Measurements from ENCODE around the gene DDX25.

Gene DDX25

DNA sequence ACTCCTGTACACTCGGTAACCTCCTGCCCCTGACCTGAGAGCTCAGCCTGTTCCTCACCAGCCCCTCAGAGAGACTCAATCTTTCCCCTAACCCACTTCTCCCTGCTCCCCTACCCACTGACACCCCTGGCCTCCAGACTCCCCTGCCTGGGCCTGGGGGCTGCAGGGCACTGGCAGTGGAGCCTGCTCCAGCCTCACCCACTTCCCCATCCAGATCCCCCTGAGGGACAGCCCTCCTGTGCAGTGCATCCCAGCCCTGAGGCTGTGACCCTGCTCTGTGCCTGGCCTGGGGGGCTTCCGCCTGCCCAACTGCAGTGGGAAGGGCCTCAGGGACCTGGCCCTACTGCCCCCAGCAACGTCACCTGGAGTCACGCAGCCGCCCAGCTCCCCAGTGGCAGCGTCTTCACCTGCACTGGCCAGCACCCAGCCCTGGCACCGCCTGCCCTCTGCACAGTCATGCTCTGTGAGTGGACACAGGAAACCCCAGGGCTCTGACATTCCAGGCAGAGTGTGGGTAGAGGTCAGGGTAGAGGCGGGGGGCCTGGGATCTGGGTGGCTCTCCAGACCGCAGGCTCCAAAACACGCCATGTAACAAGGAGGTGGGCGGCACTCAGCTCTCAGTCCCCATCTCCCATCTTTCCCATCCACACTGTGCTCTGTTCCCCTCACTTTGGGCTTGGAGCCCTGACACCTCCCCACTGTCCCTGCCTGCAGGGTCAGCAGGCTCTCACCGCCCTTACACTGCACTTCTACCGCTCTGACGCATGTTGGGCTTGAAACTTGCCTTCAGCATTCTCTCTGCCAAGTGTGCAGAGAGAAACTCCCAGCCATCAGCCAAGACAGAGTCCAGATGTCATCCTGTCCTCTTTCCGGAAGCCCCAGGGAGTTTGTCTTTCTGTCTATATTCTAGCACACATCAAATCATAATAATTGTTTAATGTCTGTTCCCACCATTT lies 46.7 kb downstream of the DDX25 start:
- no peak for TF ChIP-seq CTCF (IDR thresholded peaks at IDR 0.05; ENCODE audit: low read depth, low read length, missing control alignments)
- H3K4me3 ChIP-seq (ENCODE audit: low read depth, low read length), result no peak overlapping the region
- DNase-seq (ENCODE audit: low read depth), result no peak

- no peak overlapping the region for H3K4me3 ChIP-seq (ENCODE audit: low read depth, low read length)
- TF ChIP-seq CTCF (IDR thresholded peaks at IDR 0.05; ENCODE audit: low read depth, low read length, missing control alignments), result no peak
- no peak for DNase-seq (ENCODE audit: low read depth)
Observed at GRCh38 chr11:125951731-125952130, 47.4 kb downstream of the DDX25 start.

DNA sequence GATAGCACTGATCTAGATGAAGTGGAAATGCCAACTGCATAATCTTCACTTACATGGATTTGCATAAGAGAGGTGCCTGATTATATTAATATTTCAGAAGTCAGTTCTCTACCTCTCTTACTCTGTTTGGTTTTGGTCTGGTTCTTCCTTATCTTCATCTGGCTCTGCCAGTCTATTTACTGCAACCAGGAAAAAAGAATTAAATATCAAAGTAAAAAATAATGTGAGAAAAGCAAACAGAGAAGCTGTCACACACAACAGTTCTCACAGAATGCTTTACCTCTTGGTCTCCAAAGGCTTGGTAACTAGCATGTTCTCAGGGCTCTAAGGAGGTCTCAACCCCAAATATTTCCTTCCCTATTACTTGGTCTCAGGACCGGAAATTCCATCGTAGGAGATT lies 48.3 kb downstream of the DDX25 start:
- DNase-seq (ENCODE audit: low read depth), result no peak
- TF ChIP-seq CTCF (IDR thresholded peaks at IDR 0.05; ENCODE audit: low read depth, low read length, missing control alignments), result no peak
- no peak overlapping the region for H3K4me3 ChIP-seq (ENCODE audit: low read depth, low read length)

- H3K4me3 ChIP-seq (ENCODE audit: low read depth, low read length), result no peak overlapping the region
- DNase-seq (ENCODE audit: low read depth), result no peak
- no peak for TF ChIP-seq CTCF (IDR thresholded peaks at IDR 0.05; ENCODE audit: low read depth, low read length, missing control alignments)
Observed at GRCh38 chr11:125952973-125953372, 48.7 kb downstream of the DDX25 start.

GRCh38 chr11:125953401-125953935 lies 49.2 kb downstream of the DDX25 start:
- H3K4me3 ChIP-seq (ENCODE audit: low read depth, low read length), result no peak overlapping the region
- no peak for TF ChIP-seq CTCF (IDR thresholded peaks at IDR 0.05; ENCODE audit: low read depth, low read length, missing control alignments)
- no peak for DNase-seq (ENCODE audit: low read depth)

- TF ChIP-seq CTCF (IDR thresholded peaks at IDR 0.05; ENCODE audit: low read depth, low read length, missing control alignments), result no peak
- no peak overlapping the region for H3K4me3 ChIP-seq (ENCODE audit: low read depth, low read length)
- no peak for DNase-seq (ENCODE audit: low read depth)
Observed at GRCh38 chr11:125954123-125954944, 50.0 kb downstream of the DDX25 start.
